NT2/D1 (cell line): ENCODE data around the gene TRIP4.

ENCODE experiments used
- SUZ12 ChIP-seq: IDR thresholded peaks from 2 replicates; pipeline ENCODE4 v1.6.1; 2011; ENCODE audit not compliant: insufficient read length, insufficient read depth; ENCODE audit errors: extremely low read depth
- YY1 ChIP-seq: IDR thresholded peaks from 2 replicates; pipeline ENCODE4 v1.6.1; 2011; ENCODE audit not compliant: insufficient read length, insufficient read depth
- ZNF274 ChIP-seq: IDR thresholded peaks from 2 replicates; pipeline ENCODE4 v1.6.1; 2011; ENCODE audit warnings: mild to moderate bottlenecking, low read depth, low read length

DNA sequence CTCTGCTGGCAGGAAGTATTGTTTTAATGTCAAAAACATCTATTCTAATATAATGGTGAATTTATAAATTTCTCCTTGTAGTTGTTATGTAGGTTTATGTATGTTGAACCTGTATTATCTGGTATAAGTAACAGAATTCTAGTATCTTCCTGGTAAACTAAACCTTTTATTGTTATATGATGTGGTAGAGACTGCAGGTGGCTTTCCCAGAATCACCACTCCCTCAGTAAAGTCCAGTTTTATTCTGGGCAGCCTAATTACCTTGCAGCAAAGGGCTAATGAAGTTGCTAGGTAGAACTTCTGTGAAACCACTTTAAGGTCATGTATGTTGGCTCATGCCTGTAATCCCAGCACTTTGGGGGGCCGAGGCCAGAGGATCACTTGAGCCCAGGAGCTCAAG lies 47.3 kb upstream of the TRIP4 start:
- TF ChIP-seq ZNF274 (no peak), YY1 (no peak), SUZ12 (no peak)
